GM12875 (cell line): ENCODE data around the gene CCDC13.
"Not testable (repeated sequence)": the region's sequence is repeated elsewhere in the genome, so short reads cannot be mapped to it uniquely, and the experiment has no call there.

Experiments used
- H3K4me3 ChIP-seq: one replicate; pipeline ENCODE4 v1.5.1; 2011; ENCODE audit warnings: low read depth, low read length, control low read depth
- TF ChIP-seq, protein P1 (sequence below): IDR thresholded peaks from 2 replicates; pipeline ENCODE4 v1.5.1; 2011; ENCODE audit warnings: low read depth, mild to moderate bottlenecking, control low read depth, inconsistent platforms, low read length, moderate library complexity, borderline replicate concordance; ENCODE audit not compliant: insufficient read depth

CCDC13 gene

DNA sequence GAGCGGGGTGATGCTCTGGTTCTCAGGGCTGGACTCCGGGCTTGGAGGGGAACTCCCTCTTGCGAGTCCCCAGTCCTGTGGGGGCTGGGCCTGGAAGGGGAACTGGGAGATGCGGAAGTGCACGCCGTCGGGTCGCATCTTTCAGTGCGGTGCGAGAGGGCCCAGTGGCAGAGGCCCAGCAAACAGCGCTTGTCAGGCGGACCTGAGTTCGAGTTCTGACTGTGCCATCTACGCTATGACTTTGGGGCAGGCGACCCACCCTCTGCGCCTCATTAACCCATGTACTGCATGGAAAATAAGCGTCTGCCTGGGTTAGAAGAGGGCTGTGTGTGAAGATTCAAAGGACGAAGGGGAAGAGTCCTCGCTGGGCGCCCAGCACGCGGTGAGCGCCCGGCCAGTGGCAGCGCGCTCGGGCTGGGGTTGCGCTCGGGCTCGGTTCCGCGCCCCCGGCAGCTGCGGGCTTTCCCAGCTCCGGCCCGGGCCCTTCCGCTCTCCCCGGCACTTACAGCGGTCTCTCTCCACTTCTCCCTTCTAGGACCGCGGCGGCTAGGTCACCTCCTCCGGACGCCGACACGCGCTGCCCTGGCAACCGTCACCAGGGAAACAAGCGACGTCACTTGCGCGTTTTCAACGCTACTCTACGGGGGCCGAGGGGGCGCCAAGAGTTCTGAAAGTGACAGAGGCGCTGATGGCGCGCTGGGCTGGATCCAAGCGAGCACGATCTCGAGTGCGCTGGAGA, at the start of gene CCDC13:
Gene CCDC13, minus strand, starts transcription at position 584 of the 739 bp plus-strand sequence. CDS start 14,908 bp downstream, outside the sequence.
- H3K4me3 ChIP-seq, result peak within 1 kb of the TSS; percentile 57
- TF ChIP-seq, protein P1, sequence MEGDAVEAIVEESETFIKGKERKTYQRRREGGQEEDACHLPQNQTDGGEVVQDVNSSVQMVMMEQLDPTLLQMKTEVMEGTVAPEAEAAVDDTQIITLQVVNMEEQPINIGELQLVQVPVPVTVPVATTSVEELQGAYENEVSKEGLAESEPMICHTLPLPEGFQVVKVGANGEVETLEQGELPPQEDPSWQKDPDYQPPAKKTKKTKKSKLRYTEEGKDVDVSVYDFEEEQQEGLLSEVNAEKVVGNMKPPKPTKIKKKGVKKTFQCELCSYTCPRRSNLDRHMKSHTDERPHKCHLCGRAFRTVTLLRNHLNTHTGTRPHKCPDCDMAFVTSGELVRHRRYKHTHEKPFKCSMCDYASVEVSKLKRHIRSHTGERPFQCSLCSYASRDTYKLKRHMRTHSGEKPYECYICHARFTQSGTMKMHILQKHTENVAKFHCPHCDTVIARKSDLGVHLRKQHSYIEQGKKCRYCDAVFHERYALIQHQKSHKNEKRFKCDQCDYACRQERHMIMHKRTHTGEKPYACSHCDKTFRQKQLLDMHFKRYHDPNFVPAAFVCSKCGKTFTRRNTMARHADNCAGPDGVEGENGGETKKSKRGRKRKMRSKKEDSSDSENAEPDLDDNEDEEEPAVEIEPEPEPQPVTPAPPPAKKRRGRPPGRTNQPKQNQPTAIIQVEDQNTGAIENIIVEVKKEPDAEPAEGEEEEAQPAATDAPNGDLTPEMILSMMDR, result no peak

- TF ChIP-seq, protein P1, result no peak
- no peak overlapping the region for H3K4me3 ChIP-seq
Observed at GRCh38 chr3:42822828-42823227, 49.8 kb upstream of the CCDC13 start.

DNA sequence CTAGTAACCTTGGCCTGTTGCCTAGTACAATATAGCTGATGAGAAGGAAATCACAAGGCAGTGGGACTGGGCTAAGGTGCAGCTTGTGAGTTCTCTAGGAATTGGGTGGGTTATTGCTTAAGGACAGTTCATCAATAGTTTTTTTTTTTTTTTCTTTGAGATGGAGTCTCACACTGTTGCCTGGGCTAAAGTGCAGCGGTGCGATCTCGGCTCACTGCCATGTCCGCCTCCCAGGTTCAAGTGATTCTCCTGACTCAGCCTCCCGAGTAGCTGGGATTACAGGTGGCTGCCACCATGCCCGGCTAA, 47.6 kb upstream of the CCDC13 start:
- TF ChIP-seq, protein P1, result no peak
- H3K4me3 ChIP-seq, result no peak overlapping the region

- TF ChIP-seq, protein P1, result no peak
- no peak overlapping the region for H3K4me3 ChIP-seq
Observed at GRCh38 chr3:42819351-42819965, 46.4 kb upstream of the CCDC13 start.

DNA sequence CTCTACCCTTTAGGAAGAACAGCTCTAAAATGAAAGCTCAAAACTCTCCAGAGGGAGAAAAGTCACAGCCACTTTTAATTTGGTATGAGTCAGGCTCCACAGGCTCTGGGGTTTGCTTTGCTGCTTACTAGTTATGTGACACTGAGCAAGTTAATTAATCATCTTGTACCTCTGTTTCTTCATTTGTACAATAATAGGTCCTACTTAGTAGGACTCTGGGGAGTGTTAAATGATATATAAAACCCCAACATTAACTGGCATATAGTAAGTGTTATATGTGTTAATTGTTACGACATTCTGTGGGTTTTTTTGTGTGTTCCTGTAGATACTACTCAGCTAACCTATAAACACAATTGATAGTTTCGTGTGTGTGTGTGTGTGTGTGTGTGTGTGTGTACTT, 42.8 kb upstream of the CCDC13 start:
- H3K4me3 ChIP-seq, result no peak overlapping the region
- TF ChIP-seq, protein P1, result no peak

GRCh38 chr3:42814914-42815507, 42.0 kb upstream of the CCDC13 start:
- TF ChIP-seq, protein P1, result no peak
- H3K4me3 ChIP-seq, result no peak overlapping the region

- TF ChIP-seq, protein P1, result no peak
- H3K4me3 ChIP-seq, result no peak overlapping the region
Observed at GRCh38 chr3:42814246-42814645, 41.2 kb upstream of the CCDC13 start.

DNA sequence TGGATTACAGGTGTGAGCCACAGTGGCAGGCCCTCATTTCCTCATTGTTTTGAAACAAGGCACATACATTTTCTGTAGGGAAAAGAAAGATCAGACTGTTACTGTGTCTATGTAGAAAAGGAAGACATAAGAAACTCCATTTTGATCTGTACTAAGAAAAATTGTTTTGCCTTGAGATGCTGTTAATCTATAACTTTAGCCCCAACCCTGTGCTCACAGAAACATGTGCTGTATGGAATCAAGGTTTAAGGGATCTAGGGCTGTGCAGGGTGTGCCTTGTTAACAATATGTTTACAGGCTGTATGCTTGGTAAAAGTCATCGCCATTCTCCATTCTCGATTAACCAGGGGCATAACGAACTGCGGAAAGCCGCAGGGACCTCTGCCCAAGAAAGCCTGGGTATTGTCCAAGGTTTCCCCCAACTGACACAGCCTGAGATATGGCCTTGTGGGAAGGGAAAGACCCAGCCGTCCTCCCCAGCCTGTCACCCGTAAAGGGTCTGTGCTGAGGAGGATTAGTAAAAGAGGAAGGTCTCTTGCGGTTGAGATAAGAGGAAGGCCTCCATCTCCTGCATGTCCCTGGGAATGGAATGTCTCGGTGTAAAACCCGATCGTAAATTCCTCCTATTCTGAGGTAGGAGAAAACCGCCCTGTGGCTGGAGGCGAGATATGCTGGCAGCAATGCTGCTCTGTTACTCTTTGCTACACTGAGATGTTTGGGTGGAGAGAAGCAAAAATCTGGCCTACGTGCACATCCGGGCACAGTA, 38.2 kb upstream of the CCDC13 start:
- not testable (repeated sequence) for H3K4me3 ChIP-seq

GRCh38 chr3:42810706-42811105, 37.7 kb upstream of the CCDC13 start:
- H3K4me3 ChIP-seq, result not testable (repeated sequence)
